ENCODE measurements around the gene LDAH.
A peak's percentile ranks its signal among the peaks of the same experiment; 100 is the strongest.

LDAH gene

DNA sequence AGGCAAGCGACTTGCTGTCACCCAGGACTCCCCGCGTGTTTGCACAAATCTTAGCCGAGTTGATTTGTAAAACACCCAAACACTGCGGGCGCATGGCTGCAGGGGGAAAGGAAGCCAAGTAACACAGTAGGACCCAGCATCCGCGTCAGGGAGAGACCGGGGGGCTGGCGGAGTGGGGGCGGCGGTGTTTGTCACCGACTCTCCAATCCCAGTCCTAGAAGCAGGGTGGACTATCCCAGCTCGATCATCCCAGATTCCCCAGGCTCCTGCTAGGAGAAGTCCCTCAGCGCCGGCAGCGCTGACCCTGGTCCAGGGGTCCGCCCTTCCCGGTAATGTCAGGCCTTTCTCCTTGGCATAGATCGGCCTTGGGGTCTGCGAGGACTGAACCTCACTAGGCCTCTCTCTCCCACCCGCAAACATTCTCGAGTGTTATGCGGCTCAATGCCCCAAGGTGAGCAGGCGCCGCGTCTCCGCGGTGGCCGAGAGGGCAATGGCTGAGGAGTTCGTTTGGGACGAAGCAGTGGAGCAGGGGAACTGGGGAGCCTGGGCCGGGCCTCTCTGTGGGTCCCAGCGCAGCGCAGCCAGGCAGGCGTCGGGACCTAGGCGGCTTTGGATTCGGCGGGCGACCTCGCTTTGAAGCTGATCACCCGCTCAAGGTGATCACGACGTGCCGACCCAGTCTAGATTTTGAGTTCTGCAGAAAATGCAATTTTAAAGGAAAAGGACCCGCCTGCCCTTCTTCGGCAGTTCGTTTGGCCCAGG, 157.5 kb downstream of the LDAH start:
- no peak for DNase-seq

- no peak for DNase-seq
These were observed 158.3 kb downstream of the LDAH start for GRCh38 chr2:20664431-20665242.

DNA sequence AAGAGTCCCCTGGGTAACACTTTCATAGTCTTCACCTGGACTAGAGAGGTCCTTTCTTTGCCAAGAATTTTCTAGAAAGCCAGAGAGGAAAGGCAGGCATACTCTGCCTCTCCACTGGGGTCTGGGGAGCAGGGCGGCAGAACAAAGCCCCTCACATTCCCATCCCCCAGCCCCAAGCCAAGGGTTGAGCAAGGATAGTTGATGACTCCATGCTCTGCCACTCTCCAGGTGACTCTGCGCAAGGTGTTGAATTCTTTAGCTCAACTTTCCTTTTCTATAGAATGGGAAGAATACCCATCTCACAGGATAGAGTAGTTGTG, 158.9 kb downstream of the LDAH start:
- DNase-seq: no peak

GRCh38 chr2:20663196-20664070, 159.5 kb downstream of the LDAH start:
- DNase-seq: no peak

- peak; percentile 9 for DNase-seq
These were observed 160.5 kb downstream of the LDAH start for GRCh38 chr2:20662308-20662937.

DNA sequence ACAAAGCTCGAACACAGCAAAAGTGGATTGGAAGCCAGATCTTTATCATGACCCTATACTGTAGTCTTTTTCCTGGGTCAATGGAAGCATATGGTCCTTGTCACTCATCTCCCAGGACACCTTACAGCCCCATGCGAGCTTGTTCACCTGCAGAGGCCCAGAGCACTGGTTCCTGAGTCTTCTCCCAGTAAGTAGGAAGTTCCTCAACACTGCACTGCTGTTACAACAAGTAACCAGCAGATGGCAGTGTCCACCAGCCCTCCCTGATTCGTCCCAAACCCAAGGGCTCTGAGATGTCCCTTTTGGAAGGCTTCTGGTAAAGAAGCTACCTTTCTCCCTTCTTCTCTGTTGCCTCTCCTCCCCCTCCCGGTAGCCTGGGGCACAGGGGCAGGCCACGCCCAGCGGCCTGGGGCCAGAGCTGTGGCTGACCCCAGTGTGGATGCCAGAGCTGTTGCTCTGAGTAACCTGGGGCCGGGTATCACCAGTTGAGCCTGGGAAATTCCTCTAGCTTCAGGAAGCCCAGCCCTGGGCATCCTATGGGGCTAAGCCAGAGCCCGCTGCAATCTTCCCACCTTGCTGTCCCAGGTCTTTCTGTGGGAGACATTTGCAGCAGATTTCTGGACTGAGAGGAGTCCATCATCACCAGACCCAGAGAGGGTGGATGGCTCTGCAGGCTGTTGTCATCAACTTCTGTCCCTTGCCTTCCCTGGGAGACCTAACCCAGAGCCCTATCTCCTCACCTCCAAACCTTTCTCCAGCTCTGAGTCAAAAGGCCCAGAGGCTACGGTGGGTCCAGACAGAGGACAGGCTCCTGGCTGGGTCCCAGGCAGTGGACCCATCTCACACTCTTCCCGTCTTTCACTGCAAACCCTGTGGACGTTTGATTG, 161.2 kb downstream of the LDAH start:
- peak; percentile 71 for DNase-seq

DNA sequence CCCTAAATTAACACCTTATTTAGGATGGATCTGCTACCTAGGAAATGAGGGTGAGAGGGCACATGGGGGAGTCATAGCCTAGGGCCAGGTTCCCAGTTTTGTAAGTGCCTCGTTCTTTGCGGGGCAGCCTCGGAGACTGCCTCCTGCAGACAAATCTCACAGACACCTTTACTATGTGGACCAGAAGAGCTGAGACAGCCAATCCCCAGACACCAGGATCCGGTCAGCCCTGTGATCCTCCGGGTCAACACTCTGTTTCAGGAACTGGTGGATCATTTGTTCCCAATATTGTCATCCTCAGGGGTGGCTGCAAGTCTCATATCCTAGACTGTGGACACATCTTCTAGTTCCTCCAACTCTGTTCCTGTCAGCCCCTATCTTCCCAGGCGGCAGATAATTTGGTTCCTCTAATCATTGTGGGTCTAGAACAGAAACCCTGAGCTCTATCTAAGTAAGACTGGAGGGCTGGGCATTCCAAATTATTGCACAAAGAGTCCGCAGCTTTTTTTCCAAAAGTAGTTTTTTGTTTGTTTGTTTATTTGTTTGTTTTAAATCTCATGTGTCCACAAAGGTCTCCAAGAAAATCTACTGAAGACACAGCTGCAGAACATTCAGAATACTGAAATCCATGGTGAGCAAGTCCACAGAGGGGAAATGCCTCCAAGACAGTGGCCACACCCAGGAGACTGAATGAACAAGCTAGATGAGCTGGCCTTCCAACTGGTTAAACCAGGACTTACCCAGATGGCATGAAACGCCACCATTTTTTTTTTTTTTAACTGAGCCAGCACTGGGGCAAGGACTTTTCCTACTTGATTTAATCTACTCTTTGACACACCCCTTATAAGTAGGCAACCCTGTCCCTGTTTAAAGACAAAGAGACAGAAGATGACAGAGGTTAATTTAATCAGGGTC, 162.1 kb downstream of the LDAH start:
- DNase-seq: no peak

GRCh38 chr2:20657522-20658235, 165.2 kb downstream of the LDAH start:
- DNase-seq: no peak

DNA sequence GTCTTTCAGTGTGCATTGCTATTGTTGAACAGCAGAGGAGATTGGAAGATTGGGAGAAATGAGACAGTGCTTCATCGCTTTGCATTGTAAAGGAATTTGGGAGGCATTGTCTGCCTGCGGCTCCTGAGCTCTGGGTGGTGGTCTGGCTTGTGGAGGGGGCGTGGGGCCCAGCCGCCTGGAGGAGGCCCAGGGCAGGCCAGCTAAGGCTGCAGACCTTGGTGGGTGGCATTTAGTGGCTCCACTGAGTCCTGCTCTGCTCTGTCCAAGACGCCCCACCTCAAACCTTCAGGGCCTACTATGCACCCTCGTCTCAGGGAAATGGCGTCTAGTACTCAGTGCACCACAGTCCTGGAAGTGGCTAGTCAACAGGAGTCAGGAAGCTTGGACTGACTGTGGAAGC, 166.3 kb downstream of the LDAH start:
- no peak for DNase-seq

DNA sequence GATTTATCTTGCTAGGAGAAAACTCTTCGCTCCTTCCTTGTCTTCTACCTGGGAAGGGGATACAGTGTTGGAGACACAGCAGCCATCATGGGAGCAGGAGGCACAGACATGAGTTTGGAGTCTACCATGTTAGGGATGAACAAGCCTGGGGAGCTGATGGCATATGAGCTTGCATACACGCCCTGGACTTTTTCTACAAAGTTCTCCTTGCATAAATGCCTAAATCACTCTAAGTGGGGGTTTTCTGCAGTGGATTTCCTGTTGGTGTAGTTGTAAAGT, 168.4 kb downstream of the LDAH start:
- DNase-seq: no peak

DNA sequence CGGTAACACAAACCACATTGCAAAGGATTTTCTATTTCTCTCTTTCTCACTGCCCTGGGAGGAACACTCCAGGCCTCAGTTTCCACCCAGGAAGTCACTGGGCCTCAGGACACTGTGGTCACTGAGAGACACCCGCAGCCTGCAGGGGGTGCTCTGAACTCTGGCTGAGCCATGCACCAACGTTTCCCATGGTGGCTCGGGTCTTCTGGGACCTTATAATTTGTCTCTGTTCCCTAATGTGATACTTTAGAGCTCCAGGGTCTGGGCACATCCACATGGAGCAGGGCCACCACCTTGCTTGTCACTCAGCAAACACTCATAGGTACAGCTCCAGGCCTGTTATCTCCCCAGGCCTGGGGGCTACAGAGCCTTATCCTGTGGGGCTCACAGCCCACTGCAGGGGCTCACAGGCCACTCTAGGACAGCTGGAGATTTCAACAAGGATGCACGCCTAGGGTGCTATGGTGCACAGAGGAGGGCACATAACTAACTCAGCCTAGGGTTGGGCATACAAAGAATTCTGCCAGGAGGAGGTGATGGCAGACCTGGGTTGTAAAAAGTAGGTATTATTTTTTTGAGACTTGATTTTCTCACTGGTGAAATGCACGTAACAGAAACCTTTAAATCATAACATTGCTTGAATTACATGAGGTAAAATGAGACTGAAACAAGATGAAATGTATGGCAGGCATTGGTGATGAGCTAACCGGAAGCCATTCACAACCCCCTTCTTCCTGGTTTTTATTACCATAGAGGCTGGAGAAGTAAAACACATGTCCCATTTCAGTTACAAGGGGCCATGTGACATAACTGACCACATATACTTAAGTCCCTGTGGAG, 169.0 kb downstream of the LDAH start:
- no peak for DNase-seq

GRCh38 chr2:20652673-20653575, 170.0 kb downstream of the LDAH start:
- DNase-seq: no peak

- DNase-seq: no peak
These were observed 170.8 kb downstream of the LDAH start for GRCh38 chr2:20652141-20652540.

DNA sequence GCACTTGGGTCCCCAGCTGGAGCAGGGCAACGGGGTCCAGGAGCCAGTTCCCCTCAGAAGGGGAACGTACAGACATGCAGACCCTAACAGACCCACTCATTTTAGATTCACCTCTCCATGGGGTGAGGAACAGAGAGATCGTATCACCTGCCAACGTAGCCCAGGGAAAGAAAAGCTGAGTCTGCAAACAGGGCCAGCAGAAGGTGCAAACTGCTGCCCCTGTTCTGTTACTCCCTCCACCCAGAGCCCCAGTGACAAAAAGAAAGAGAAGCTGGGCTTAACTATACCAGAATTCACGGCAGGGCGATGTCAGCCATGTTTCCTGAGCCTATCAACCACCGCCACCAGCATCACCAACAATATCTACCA, 171.2 kb downstream of the LDAH start:
- DNase-seq: no peak

DNA sequence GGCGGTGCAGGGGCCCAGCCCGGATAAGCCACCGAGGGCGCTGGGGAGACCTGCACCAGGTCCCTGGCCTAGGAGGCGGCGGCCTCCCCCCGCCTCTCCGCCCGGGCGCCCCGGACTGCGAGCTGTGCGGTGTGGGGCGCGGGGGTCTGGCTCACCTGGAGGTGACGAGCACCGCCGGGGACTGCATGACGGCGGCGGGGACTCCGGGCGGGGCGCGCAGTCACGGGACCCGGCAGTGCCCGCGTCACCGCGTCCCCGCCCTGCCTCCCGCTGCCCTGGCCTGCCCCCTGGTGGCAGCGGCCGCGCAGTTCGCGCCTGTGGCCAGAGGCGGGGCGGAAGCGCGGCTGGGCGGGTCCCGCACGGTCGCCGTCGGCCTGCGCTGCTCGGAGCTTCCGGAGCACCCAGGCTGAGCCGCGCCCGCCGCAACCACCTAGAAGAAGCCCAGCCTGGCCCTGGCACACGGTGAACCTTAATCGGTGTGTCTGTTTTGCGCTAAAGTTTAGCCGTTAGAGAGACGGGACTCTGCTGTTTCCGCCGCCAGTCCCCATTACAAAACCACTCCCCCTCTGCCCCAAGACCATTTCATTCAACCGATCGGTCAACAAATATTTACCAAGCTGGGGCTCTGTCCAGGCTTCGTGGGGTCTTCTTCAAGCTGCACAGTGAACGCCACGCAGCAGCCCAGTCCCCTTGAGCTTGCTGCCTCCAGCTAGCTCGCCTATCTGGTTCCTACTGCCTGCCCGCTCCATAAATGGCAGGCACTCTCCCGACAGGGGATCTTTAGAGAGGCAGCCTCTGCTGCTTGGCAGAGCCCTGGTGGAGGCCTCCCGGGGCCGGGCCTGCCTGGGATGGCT, 171.8 kb downstream of the LDAH start, which contains the start of gene HS1BP3:
TSS of gene HS1BP3 (minus strand) at position 222 of the 854 bp plus-strand sequence. CDS start at position 187, 35 bp downstream.
- peak; percentile 95 for DNase-seq

GRCh38 chr2:20650393-20650876, 172.5 kb downstream of the LDAH start:
- no peak for DNase-seq

- no peak for DNase-seq
These were observed 172.9 kb downstream of the LDAH start for GRCh38 chr2:20649976-20650375.

Measured in activated T-cell treated with anti-CD3 and anti-CD28 coated beads, Interleukin-2, amount 50 U/mL, for 1 hour (primary cell).